ENCODE data around the gene SPTBN1.

- TF ChIP-seq FOXM1 (IDR thresholded peaks at IDR 0.05; ENCODE audit: borderline replicate concordance) (no peak), HDGF (IDR thresholded peaks at IDR 0.05; ENCODE audit: borderline replicate concordance) (no peak), BHLHE40 (IDR thresholded peaks at IDR 0.05; ENCODE audit: borderline replicate concordance) (no peak), FOXK2 (IDR thresholded peaks at IDR 0.05) (no peak), SUZ12 (IDR thresholded peaks at IDR 0.05) (no peak), PKNOX1 (IDR thresholded peaks at IDR 0.05) (no peak), ZNF384 (IDR thresholded peaks at IDR 0.05) (no peak), TARDBP (IDR thresholded peaks at IDR 0.05) (no peak), CTBP1 (IDR thresholded peaks at IDR 0.05; ENCODE audit: borderline replicate concordance) (no peak)
Measured at GRCh38 chr2:54446625-54447024, 9.5 kb upstream of the SPTBN1 start.

All from HEK293T (cell line).